Right lobe of liver (tissue), 4 donors: Measurements from ENCODE around the gene TNKS1BP1.

ENCODE experiments used
- POLR2A ChIP-seq: fragments of 450-650 bp; IDR thresholded peaks from one replicate; pipeline ENCODE4 v1.6.1; 2017; ENCODE audit warnings: antibody characterized with exemption, mild to moderate bottlenecking
- TF ChIP-seq, protein P1 (sequence below), 4 donors: fragments of 200-600 bp in 3 of 4; fragments of 450-650 bp in 1 of 4; IDR thresholded peaks; one replicate each; pipeline versions ENCODE4 v1.5.1 to v1.8.0; 2016 to 2022; ENCODE audit warnings: antibody characterized with exemption in 4 of 4, mild to moderate bottlenecking in 2 of 4
- donor health status: DM: no; HTN: no; CAD: no.
- donor health status: DM: no; HTN: no; CAD: no.
- donor health status: DM: no; HTN: yes; CAD: no.

GRCh38 chr11:57306161-57306876, 18.4 kb downstream of the TNKS1BP1 start:
- TF ChIP-seq POLR2A = no peak
- TF ChIP-seq, protein P1, sequence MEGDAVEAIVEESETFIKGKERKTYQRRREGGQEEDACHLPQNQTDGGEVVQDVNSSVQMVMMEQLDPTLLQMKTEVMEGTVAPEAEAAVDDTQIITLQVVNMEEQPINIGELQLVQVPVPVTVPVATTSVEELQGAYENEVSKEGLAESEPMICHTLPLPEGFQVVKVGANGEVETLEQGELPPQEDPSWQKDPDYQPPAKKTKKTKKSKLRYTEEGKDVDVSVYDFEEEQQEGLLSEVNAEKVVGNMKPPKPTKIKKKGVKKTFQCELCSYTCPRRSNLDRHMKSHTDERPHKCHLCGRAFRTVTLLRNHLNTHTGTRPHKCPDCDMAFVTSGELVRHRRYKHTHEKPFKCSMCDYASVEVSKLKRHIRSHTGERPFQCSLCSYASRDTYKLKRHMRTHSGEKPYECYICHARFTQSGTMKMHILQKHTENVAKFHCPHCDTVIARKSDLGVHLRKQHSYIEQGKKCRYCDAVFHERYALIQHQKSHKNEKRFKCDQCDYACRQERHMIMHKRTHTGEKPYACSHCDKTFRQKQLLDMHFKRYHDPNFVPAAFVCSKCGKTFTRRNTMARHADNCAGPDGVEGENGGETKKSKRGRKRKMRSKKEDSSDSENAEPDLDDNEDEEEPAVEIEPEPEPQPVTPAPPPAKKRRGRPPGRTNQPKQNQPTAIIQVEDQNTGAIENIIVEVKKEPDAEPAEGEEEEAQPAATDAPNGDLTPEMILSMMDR (IDR thresholded peaks at IDR 0.05) = no peak
